Transverse colon (tissue), 1 donor: ENCODE measurements around the gene MBNL2.

Source experiments
- EP300 ChIP-seq: sonication (generic); formaldehyde crosslinking; IDR thresholded peaks from one replicate; pipeline ENCODE4 v1.6.1; 2017; ENCODE audit warnings: antibody characterized with exemption, low read depth
- POLR2A ChIP-seq: fragments of 450-650 bp; IDR thresholded peaks from one replicate; pipeline ENCODE4 v1.6.1; 2016; ENCODE audit warnings: antibody characterized with exemption, mild to moderate bottlenecking, moderate library complexity

DNA sequence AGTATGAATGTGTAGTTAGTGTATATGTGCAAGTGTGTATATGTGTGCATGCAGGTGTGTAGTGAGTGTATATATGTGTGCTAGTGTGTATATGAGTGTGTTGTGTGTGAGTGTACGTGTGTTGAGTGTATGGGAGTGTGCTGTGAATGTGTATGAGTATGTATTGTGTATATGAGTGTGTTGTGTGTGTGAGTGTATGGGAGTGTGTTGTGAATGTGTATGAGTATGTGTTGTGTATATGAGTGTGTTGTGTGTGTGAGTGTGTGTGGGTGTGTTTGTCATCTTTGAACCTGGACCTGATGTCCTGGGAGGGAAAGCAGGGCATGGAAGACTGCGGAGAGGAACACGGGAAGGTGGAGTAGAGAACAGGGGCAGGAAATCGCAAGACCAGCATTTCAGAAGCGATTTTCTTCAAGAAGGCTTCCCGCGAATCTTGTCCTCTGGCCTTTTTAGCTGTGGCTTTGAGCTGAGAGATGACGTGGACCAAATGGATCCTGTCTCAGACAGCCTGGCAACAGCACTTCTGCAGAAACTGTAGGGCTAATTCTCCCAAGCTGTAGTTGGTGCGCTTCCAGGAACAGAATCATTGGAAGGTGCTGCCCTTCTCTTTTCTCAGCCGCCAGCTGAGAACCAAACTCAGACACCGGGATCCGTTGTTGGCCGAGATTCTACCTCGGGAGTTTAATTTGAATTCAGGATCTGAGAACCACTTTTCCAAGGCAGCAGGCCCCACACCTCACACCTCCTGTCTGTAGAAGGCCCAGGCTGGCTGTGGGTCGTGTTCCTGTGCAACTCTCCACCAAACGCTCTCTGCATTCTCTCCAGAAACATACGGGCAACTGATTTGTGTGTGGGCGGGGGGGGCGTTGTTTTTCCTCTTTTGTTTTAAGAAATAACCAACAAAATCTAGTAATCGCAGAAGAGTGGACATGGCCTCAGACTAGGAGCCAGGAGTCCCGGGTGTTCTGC, 117.2 kb downstream of the MBNL2 start:
- TF ChIP-seq EP300 (no peak), POLR2A (no peak)
